ENCODE results near the gene SELENON.

GRCh38 chr1:25832336-25833037 lies 32.5 kb downstream of the SELENON start:
- TF ChIP-seq CTCF (IDR thresholded peaks at IDR 0.05; ENCODE audit: insufficient read depth, low read depth, low read length) = no peak
- TF ChIP-seq EZH2 (IDR thresholded peaks at IDR 0.05; ENCODE audit: insufficient read depth, low read length) = no peak
